T47D (cell line): ENCODE data around the gene ARID3B.

Experiments
- DNase-seq, 2 experiments: peaks; one replicate each; pipeline versions ENCODE4 v3.0.0 to v3.0.0-alpha.2; 2011 to 2012; ENCODE audit warnings: low read depth in 1 of 2, low spot score in 1 of 2
- JUND ChIP-seq: IDR thresholded peaks from 2 replicates; pipeline ENCODE4 v1.6.1; 2012; ENCODE audit warnings: low read depth
- in situ Hi-C: cut with HindIII; loops from 2 replicates; pipeline ENCODE4 v1.10.0; 2016; ENCODE audit warnings: low sequenced_read_pairs, low pct_unique_long_range_greater_than_20kb

ARID3B gene

DNA sequence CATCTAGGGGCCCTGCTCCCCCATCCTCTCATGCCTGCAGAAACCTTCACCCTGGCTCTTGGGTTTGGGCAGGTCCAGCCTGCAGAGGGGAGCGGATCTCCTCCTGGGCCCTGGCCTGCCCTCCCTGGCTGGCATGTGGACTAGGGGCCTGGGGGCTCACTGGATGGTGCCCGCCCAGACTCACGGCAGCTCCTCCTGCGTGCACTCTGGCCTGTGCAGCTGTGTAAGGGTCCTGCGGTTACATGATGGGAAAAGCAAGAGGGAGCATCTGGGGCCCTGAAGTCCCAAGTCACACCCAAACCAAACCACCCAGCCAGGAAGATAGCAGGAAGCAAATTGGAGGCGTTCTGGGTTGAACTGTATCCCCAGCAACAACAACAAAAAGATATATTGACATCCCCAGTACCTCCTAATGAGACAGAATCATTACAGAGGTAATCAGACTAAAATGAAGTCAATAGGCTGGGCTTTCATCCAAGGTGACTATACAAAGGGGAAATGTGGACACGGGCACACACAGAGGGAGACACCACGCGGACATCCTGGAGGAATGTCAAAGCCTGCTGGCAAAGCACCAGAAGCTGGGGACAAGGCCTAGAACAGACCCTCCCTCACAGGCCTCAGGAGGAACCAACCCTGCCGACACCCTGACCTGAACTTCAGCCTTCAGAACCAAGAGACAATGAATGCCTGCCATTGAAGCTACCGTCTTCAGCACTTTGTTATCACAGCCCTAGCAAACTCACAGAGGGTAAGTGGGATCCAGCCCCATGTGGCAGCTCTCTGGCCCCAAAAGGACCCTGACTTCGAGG, 64.2 kb downstream of the ARID3B start:
- DNase-seq: no peak
- in situ Hi-C loops: no loop called here
- TF ChIP-seq JUND: no peak

DNA sequence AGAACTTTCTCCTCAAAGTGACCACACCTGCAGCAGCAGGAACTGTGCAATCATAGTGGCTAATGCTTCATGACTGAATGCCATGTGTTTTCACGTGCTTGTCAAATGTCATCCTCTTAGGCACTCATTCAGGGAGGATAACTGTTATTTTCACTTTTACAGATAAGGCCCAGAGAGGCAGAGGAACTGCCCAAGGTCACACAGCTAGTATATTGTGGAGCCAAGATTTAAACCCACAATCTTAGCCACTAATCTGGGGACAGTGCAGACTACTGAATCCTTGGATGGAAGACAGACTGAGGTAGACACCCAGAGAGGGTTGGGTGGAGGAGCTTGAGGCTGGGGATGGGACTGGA, 64.8 kb downstream of the ARID3B start:
- TF ChIP-seq JUND: no peak
- DNase-seq: no peak
- in situ Hi-C loops: no loop called here

- in situ Hi-C loops: no loop called here
- TF ChIP-seq JUND: no peak
- no peak for DNase-seq
These were observed 67.8 kb downstream of the ARID3B start for GRCh38 chr15:74608786-74609185.

DNA sequence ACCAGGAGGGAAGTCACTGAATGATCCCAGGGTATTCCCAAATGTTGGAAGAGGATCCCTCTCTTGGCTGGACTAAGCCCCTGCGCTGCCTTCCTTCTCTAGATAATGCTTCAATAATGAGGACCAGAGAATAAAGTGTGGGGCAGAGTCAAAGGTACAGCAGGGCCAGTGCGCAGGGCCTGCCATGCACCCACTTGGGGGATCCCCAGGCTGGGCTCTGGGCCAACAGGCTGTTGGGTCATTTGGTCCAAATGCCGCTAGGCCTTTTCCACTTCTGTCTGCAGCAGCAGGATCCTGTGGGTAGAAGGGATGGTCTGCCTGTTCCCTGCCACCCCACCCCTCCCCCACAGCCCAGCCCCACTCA, 68.9 kb downstream of the ARID3B start:
- no peak for DNase-seq
- no peak for TF ChIP-seq JUND
- in situ Hi-C loops: no loop called here

- in situ Hi-C loops: no loop called here
- no peak for DNase-seq
- TF ChIP-seq JUND: no peak
These were observed 69.4 kb downstream of the ARID3B start for GRCh38 chr15:74610302-74610951.

- TF ChIP-seq JUND: no peak
- no peak for DNase-seq
- in situ Hi-C loops: no loop called here
These were observed 70.3 kb downstream of the ARID3B start for GRCh38 chr15:74611341-74611740.

DNA sequence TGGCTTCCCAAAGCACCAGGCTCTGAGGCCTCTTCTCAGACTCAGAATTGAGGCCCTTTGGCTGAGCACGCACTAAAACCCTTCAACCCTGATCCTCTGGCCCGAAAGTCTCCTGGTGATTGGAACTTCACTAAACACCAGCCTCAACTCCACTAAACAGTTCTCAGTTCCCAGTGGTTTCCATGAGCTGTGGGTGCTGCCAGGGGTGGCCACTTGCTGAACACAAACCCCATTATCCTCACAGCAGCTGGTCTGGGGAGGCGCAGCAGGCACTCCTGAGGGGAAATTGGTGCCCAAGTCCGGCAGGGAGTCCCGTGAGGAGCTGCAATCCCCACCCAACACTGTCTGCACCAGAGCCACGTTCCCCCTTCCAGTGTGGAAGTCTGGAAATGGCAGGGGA, 70.8 kb downstream of the ARID3B start:
- in situ Hi-C loops: no loop called here
- no peak for TF ChIP-seq JUND
- DNase-seq: no peak

- no peak for TF ChIP-seq JUND
- in situ Hi-C loops: no loop called here
- DNase-seq: no peak
These were observed 71.7 kb downstream of the ARID3B start for GRCh38 chr15:74612677-74613076.

GRCh38 chr15:74613089-74613952, 72.3 kb downstream of the ARID3B start:
- DNase-seq: peak in 1 of 2 experiments; percentile 21
- in situ Hi-C loops: no loop called here
- no peak for TF ChIP-seq JUND

- DNase-seq: no peak
- in situ Hi-C loops: no loop called here
- no peak for TF ChIP-seq JUND
These were observed 73.1 kb downstream of the ARID3B start for GRCh38 chr15:74613953-74614743.

- TF ChIP-seq JUND: no peak
- in situ Hi-C loops: no loop called here
- DNase-seq: peak; percentile 84 to 94
These were observed 73.9 kb downstream of the ARID3B start for GRCh38 chr15:74614744-74615507.
